Measurements from ENCODE around the gene IGFN1. TPM values are rescaled to one million over a fixed set of nuclear protein-coding genes. Genes with fewer than 3 reads are reported as not detected.
A peak's percentile ranks its signal among the peaks of the same experiment; 100 is the strongest.
"Not testable (repeated sequence)": the region's sequence is repeated elsewhere in the genome, so short reads cannot be mapped to it uniquely, and the experiment has no call there.

Gene IGFN1
- total and polyA plus RNA-seq, 8 donors: 0.60 to 3.0 (median 0.95) TPM

DNA sequence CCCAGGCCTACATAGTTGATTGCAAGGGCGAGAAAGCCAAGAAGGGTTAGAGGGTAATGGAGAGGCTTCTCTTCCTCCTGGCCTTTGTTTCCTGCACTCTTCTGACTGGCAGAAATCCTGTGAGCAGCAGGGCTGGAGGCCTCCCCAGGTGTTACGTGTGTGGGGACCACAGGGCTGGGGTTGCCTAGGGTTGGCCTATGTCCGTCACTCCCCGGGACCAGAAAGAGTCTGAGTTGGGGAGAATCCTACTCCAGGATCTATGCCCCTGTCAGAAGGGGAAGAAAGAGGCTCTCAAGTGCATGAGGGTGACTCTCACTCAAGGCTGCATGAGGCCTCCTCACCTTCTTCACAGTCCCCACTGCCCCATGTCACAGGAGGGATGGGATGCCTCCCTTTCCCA is 38.5 kb downstream of the IGFN1 start:
- peaks cover 0 to 4% of the 10 kb centered on the region in 2 donors for H3K9me3 ChIP-seq
- intact Hi-C loops (cut with DNase I): loop anchor here in 1 of 2 donors (10.0 kb wide), 1 partner anchor 254 kb away; no protein-coding TSS in a partner anchor
- TF ChIP-seq, protein P1, sequence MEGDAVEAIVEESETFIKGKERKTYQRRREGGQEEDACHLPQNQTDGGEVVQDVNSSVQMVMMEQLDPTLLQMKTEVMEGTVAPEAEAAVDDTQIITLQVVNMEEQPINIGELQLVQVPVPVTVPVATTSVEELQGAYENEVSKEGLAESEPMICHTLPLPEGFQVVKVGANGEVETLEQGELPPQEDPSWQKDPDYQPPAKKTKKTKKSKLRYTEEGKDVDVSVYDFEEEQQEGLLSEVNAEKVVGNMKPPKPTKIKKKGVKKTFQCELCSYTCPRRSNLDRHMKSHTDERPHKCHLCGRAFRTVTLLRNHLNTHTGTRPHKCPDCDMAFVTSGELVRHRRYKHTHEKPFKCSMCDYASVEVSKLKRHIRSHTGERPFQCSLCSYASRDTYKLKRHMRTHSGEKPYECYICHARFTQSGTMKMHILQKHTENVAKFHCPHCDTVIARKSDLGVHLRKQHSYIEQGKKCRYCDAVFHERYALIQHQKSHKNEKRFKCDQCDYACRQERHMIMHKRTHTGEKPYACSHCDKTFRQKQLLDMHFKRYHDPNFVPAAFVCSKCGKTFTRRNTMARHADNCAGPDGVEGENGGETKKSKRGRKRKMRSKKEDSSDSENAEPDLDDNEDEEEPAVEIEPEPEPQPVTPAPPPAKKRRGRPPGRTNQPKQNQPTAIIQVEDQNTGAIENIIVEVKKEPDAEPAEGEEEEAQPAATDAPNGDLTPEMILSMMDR (IDR thresholded peaks at IDR 0.05): no peak
- H3K27ac ChIP-seq: no peak overlapping the region
- no peaks in the 10 kb centered on the region for H3K27me3 ChIP-seq
- H3K4me1 ChIP-seq: no peaks in the 10 kb centered on the region
- no peak for ATAC-seq
- peak in 1 of 4 donors; percentile 9 for DNase-seq
- H3K36me3 ChIP-seq: no peaks in the 10 kb centered on the region
- H3K4me3 ChIP-seq: no peak overlapping the region

DNA sequence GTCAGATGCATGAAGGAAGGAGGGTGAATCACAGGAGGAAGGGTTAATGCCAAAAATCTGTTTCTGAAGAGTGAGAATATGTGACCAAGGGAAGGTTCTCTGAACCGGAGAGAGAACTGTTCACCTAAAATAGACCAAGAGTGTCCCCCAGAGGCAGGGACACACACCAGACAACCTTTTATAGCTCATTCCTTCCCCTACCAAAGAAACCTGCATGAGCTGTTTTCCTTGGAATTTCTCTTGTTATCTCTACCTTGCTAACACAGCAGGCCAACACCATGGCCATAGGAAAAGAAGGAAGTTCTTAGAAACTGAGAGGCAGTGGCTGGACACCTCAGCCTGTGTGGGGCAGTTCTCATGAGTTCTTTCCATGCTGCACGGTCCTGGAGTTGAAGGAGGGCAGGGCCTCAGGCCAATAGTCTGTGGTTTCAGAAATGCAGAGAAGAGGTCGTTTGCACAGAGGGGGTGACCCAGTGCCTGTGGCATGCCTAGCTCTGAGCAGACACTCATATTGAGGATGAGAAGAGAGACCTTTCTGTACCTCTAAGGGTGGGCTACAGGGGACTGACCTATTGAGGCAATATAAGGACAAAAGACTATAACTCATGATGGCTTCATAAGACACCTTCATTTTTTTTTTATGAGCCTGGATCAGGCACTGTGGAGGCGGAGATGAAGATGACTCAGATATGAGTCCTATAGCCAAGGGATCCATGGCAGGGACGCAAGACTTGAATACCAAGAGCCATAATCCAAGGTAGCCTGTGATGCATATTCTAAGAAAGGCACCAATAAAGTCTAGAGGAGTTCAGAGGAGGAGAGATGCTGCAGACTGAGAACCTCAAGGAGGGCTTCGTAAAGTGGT is 39.4 kb downstream of the IGFN1 start:
- ATAC-seq: peak; percentile 22
- DNase-seq: peak in 1 of 4 donors; percentile 7
- no peaks in the 10 kb centered on the region for H3K36me3 ChIP-seq
- intact Hi-C loops (cut with DNase I): loop anchor here in 1 of 2 donors (10.0 kb wide), 1 partner anchor 255 kb away; no protein-coding TSS in a partner anchor
- no peaks in the 10 kb centered on the region for H3K4me1 ChIP-seq
- no peak overlapping the region for H3K27ac ChIP-seq
- peaks cover 0 to 4% of the 10 kb centered on the region in 2 donors for H3K9me3 ChIP-seq
- TF ChIP-seq, protein P1 (IDR thresholded peaks at IDR 0.05): no peak
- H3K4me3 ChIP-seq: no peak overlapping the region
- no peaks in the 10 kb centered on the region for H3K27me3 ChIP-seq

DNA sequence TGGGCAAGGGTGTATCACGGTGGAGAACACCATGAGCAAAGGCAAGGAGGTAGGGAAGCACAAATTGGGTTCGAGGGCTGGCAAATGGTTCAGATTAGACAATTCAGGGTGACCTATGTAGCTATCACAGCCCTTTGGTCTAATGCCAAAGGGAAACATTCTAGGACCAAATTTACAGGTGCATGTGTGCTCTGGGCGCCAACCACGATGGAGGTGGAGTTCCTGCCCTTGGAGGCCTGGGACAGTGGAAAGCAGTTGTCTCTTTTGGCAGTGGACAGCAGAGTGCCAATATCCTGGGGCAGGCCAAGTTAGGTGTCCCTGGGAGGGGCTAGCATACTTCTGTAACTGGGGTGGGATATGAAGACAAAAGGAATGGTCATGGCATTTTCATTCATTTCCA is 40.1 kb downstream of the IGFN1 start:
- ATAC-seq (no peak), DNase-seq (peak in 1 of 4 donors; percentile 6)
- no peak overlapping the region for H3K27ac ChIP-seq
- intact Hi-C loops (cut with DNase I): no loop called here
- TF ChIP-seq, protein P1 (IDR thresholded peaks at IDR 0.05): no peak
- peaks cover 0 to 4% of the 10 kb centered on the region in 2 donors for H3K9me3 ChIP-seq
- no peaks in the 10 kb centered on the region for H3K36me3 ChIP-seq
- no peak overlapping the region for H3K4me3 ChIP-seq
- H3K27me3 ChIP-seq: no peaks in the 10 kb centered on the region
- no peaks in the 10 kb centered on the region for H3K4me1 ChIP-seq

DNA sequence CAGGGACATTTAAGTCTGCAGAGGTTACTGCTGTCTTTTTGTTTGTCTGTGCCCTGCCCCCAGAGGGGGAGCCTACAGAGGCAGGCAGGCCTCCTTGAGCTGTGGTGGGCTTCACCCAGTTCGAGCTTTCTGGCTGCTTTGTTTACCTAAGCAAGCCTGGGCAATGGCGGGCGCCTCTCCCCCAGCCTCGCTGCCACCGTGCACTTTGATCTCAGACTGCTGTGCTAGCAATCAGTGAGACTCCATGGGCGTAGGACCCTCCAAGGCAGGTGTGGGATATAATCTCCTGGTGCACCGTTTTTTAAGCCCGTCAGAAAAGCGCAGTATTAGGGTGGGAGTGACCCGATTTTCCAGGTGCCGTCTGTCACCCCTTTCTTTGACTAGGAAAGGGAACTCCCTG is 49.0 kb downstream of the IGFN1 start:
- ATAC-seq; H3K9me3 ChIP-seq; intact Hi-C loops (cut with DNase I); H3K27ac ChIP-seq; H3K4me1 ChIP-seq; H3K4me3 ChIP-seq; H3K27me3 ChIP-seq; H3K36me3 ChIP-seq; DNase-seq: not testable (repeated sequence)

DNA sequence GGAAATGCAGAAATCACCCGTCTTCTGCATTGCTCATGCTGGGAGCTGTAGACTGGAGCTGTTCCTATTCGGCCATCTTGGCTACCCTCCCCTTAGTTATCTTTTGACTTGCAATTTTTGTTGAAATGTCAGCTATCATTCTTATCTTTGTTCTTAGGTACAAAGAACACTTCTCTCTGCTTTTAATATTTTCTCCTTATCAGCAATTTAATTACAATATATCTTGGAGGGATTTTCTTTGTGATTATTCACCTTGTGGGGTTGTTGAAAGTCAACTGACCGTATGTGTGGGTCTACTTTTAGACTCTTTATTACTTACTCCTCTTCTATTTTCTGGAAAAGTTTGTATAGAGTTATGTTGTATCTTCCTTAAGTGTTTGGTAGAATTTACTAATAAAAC is 49.5 kb downstream of the IGFN1 start:
- DNase-seq (no peak), ATAC-seq (no peak)
- Histone ChIP-seq H3K36me3 (no peaks in the 10 kb centered on the region), H3K27ac (no peak overlapping the region), H3K4me1 (no peaks in the 10 kb centered on the region), H3K27me3 (peaks cover 9 to 12% of the 10 kb centered on the region in 2 donors), H3K4me3 (no peak overlapping the region), H3K9me3 (no peaks in the 10 kb centered on the region)
- intact Hi-C loops (cut with DNase I): no loop called here
- TF ChIP-seq, protein P1 (IDR thresholded peaks at IDR 0.05): no peak

Data from left lung (tissue), 10 donors.